ENCODE measurements around the gene PCYOX1L. TPM values are rescaled to one million over a fixed set of nuclear protein-coding genes. Genes with fewer than 3 reads are reported as not detected.

Gene PCYOX1L
- 19.8 TPM for total RNA-seq

GRCh38 chr5:149357370-149358293 lies at the start of gene PCYOX1L:
Gene PCYOX1L (plus strand): TSS chr5:149358046. CDS start chr5:149358069, 23 bp downstream.

GRCh38 chr5:149345147-149345891 lies 12.5 kb upstream of the PCYOX1L start, which contains the start of gene GRPEL2:
Gene GRPEL2 (plus strand): TSS chr5:149345499. CDS start chr5:149345540, 41 bp downstream.

GRCh38 chr5:149379177-149379761 lies 21.4 kb downstream of the PCYOX1L start, which contains the start of gene IL17B:
Gene IL17B (minus strand): TSS chr5:149379292. CDS start chr5:149379225, 67 bp downstream.

Other genes with a start within 250 kb of the PCYOX1L start
- gene ABLIM3, start 216.6 kb upstream of the PCYOX1L start, total RNA-seq, result 13.1 TPM
- 21.0 TPM for gene AFAP1L1, start 86.2 kb upstream of the PCYOX1L start, total RNA-seq
- 26.8 TPM for gene GRPEL2, start 12.5 kb upstream of the PCYOX1L start, total RNA-seq
- gene IL17B, start 21.2 kb downstream of the PCYOX1L start, total RNA-seq, result 7.1 TPM
- gene CSNK1A1, start 193.4 kb downstream of the PCYOX1L start, total RNA-seq, result 292 TPM
- 19.0 TPM for gene ARHGEF37, start 223.5 kb downstream of the PCYOX1L start, total RNA-seq

Data from camera-type eye (tissue), 1 donor.